OCI-LY7 (cell line): Measurements from ENCODE around the gene CCDC126. TPM values are rescaled to one million over a fixed set of nuclear protein-coding genes. Genes with fewer than 3 reads are reported as not detected.

ENCODE experiments used
- BruUV-seq: library from RNA; stranded (reverse); fragments of 400-500 nt; replicated peaks from 2 replicates; lab custom pipeline; 2021; lab: Mats Ljungman, UMichigan
- CTCF ChIA-PET: fragments of 300-600 bp; sonication (Branson Sonifier 250); formaldehyde crosslinking; loops from one replicate; lab custom pipeline; 2022; ENCODE audit warnings: antibody characterized with exemption; ENCODE audit not compliant: unreplicated experiment; lab: Charles Lee
- POLR2A ChIA-PET: fragments of 300-600 bp; sonication (Branson Sonifier 250); formaldehyde crosslinking; loops from one replicate; lab custom pipeline; 2022; ENCODE audit warnings: antibody characterized with exemption; lab: Charles Lee
- DNase-seq: peaks from one replicate; pipeline ENCODE4 v3.0.0-alpha.2; 2015; ENCODE audit warnings: low spot score
- H2AFZ ChIP-seq: fragments of 200-600 bp; sonication (generic), shearing (Covaris generic); 2 replicates; pipeline ENCODE4 v1.6.1; 2014; ENCODE audit warnings: mild to moderate bottlenecking, antibody characterized with exemption, low read length, moderate library complexity
- H3K27ac ChIP-seq: fragments of 200-600 bp; sonication (generic); 2 replicates; pipeline ENCODE4 v1.5.1; 2014; ENCODE audit warnings: mixed run types, low read depth, mild to moderate bottlenecking, moderate library complexity, low read length, inconsistent platforms; ENCODE audit not compliant: poor library complexity, severe bottlenecking
- H3K36me3 ChIP-seq: fragments of 200-600 bp; sonication (generic); 2 replicates; pipeline ENCODE4 v1.6.1; 2014; ENCODE audit warnings: mild to moderate bottlenecking, antibody characterized with exemption, low read length, moderate library complexity, mixed read lengths; ENCODE audit not compliant: insufficient read depth
- H3K4me1 ChIP-seq: fragments of 200-600 bp; sonication (generic); 2 replicates; pipeline ENCODE4 v1.5.1; 2014; ENCODE audit warnings: mild to moderate bottlenecking, low read length; ENCODE audit not compliant: insufficient read depth, poor library complexity, severe bottlenecking
- H3K4me2 ChIP-seq: fragments of 200-600 bp; sonication (generic); 2 replicates; pipeline ENCODE4 v1.6.1; 2014; ENCODE audit warnings: mild to moderate bottlenecking, low read length
- H3K4me3 ChIP-seq: fragments of 200-600 bp; sonication (generic); 2 replicates; pipeline ENCODE4 v1.5.1; 2014; ENCODE audit warnings: mild to moderate bottlenecking, low read depth, low read length; ENCODE audit not compliant: poor library complexity, severe bottlenecking
- H3K79me2 ChIP-seq: fragments of 200-600 bp; sonication (generic); 2 replicates; pipeline ENCODE4 v1.6.1; 2016; ENCODE audit warnings: low read depth, mild to moderate bottlenecking, low read length, moderate library complexity, mixed read lengths; ENCODE audit not compliant: insufficient read depth
- H3K9me2 ChIP-seq: fragments of 200-600 bp; sonication (generic); 2 replicates; pipeline ENCODE4 v1.6.1; 2016; ENCODE audit warnings: mild to moderate bottlenecking, low read length, mixed read lengths; ENCODE audit not compliant: insufficient read depth
- H3K9me3 ChIP-seq: fragments of 200-600 bp; sonication (generic); 2 replicates; pipeline ENCODE4 v1.6.1; 2014; ENCODE audit warnings: mild to moderate bottlenecking, mixed run types, low read length, mixed read lengths
- H4K20me1 ChIP-seq: fragments of 200-600 bp; sonication (generic); 2 replicates; pipeline ENCODE4 v1.6.1; 2014; ENCODE audit warnings: mild to moderate bottlenecking, antibody characterized with exemption, low read length, moderate library complexity, mixed read lengths; ENCODE audit not compliant: insufficient read depth
- EZH2phosphoT487 ChIP-seq: fragments of 200-600 bp; sonication (generic); IDR thresholded peaks from 2 replicates; pipeline ENCODE4 v1.6.1; 2018; ENCODE audit warnings: low read depth, borderline replicate concordance, mild to moderate bottlenecking, mixed run types, antibody characterized with exemption, low read length, moderate library complexity, mixed read lengths
- intact Hi-C: fragments of 100-400 bp; cut with micrococcal nuclease; formaldehyde crosslinking; loops from one replicate; pipeline ENCODE4 v1.10.0; 2022; ENCODE audit not compliant: unreplicated experiment
- total RNA-seq, 2 experiments: library from RNA; depleted of rRNA in 1 of 2; stranded (reverse); fragments of >200 nt in 1 of 2; shearing (Covaris generic) in 1 of 2; gene quantifications; 2 replicates each; pipeline ENCODE4 v1.2.3, GENCODE V29; 2014 to 2022
- TF ChIP-seq, protein P1 (sequence below): fragments of 200-600 bp; sonication (generic); conservative IDR thresholded peaks from 2 replicates; pipeline ENCODE4 v1.5.1; 2014; ENCODE audit warnings: mild to moderate bottlenecking, antibody characterized with exemption, low read length, moderate library complexity, mixed read lengths

Gene CCDC126
- total RNA-seq, 2 experiments from 2014 or later: 9.6 to 14.2 TPM

DNA sequence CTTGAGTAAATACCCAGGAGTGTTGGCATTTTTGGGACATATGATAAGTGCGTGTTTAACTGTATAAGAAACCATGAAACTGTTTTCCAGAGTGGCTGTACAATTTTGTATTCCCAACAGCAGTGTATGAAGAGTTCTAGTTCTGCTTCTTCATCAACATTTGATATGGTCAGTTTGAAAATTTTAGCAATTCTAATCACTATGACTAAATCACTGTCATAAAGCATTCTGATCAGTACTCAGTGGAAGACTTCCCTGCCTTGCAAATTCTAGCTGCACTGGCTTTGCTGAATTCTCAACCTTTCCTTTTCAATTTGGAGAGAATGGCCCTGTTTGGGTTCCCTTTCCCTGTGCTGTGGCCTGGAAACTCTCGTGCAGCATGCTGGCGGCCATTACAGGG, 64.2 kb downstream of the CCDC126 start:
- intact Hi-C loops: no loop called here

GRCh38 chr7:23662124-23662983, 65.2 kb downstream of the CCDC126 start:
- ChIA-PET CTCF (no interaction called here), POLR2A (interaction anchor here (0.6 kb wide), 1 partner anchor 13 kb away, joined by 3 read pairs; no protein-coding TSS in a partner anchor)
- Histone ChIP-seq H3K4me1 (no peaks in the 10 kb centered on the region), H2AFZ (no peak overlapping the region), H3K9me2 (no peaks in the 10 kb centered on the region), H3K4me2 (no peak overlapping the region), H3K36me3 (no peaks in the 10 kb centered on the region), H3K9me3 (0 out of 2 replicates have a peak, but pooled peaks cover 3% of the 10 kb centered on the region), H3K27ac (no peak overlapping the region), H3K4me3 (no peak overlapping the region), H4K20me1 (no peaks in the 10 kb centered on the region), H3K79me2 (no peaks in the 10 kb centered on the region)
- BruUV-seq: no TSS peak
- TF ChIP-seq, protein P1, sequence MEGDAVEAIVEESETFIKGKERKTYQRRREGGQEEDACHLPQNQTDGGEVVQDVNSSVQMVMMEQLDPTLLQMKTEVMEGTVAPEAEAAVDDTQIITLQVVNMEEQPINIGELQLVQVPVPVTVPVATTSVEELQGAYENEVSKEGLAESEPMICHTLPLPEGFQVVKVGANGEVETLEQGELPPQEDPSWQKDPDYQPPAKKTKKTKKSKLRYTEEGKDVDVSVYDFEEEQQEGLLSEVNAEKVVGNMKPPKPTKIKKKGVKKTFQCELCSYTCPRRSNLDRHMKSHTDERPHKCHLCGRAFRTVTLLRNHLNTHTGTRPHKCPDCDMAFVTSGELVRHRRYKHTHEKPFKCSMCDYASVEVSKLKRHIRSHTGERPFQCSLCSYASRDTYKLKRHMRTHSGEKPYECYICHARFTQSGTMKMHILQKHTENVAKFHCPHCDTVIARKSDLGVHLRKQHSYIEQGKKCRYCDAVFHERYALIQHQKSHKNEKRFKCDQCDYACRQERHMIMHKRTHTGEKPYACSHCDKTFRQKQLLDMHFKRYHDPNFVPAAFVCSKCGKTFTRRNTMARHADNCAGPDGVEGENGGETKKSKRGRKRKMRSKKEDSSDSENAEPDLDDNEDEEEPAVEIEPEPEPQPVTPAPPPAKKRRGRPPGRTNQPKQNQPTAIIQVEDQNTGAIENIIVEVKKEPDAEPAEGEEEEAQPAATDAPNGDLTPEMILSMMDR: no peak
- no peak for TF ChIP-seq EZH2phosphoT487
- intact Hi-C loops: no loop called here
- DNase-seq: no peak

More for the DNA sequence above, 64.2 kb downstream of the CCDC126 start:
- 0 out of 2 replicates have a peak, but pooled peaks cover 3% of the 10 kb centered on the region for H3K9me3 ChIP-seq
- H2AFZ ChIP-seq: no peak overlapping the region
- H3K79me2 ChIP-seq: no peaks in the 10 kb centered on the region
- H3K4me1 ChIP-seq: no peaks in the 10 kb centered on the region
- H3K36me3 ChIP-seq: no peaks in the 10 kb centered on the region
- DNase-seq: no peak
- ChIA-PET POLR2A (no interaction called here), CTCF (no interaction called here)
- no peak overlapping the region for H3K4me2 ChIP-seq
- no peaks in the 10 kb centered on the region for H3K9me2 ChIP-seq
- H3K27ac ChIP-seq: no peak overlapping the region
- TF ChIP-seq, protein P1: no peak
- no peak for TF ChIP-seq EZH2phosphoT487
- no peak overlapping the region for H3K4me3 ChIP-seq
- H4K20me1 ChIP-seq: no peaks in the 10 kb centered on the region
- BruUV-seq: no TSS peak

DNA sequence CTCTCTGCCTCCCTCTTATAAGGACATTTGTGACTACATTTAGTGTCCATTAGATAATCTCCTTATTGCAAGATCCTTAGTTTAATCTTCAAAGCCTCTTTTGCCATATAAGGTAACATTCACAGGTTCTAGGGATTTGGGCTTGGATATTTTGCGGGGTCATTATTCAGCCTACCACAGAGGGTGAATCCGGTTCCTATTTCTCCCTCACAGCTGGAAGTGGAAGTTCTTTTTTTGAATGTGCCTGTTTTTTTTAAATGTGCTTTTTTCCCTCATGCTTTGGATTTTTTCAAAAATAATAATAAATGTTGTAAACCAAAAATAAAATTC, 65.8 kb downstream of the CCDC126 start:
- CTCF ChIA-PET: no interaction called here
- no peak for TF ChIP-seq EZH2phosphoT487
- TF ChIP-seq, protein P1: no peak
- H3K79me2 ChIP-seq: no peaks in the 10 kb centered on the region
- H3K9me3 ChIP-seq: 0 out of 2 replicates have a peak, but pooled peaks cover 3% of the 10 kb centered on the region
- no peak overlapping the region for H3K4me3 ChIP-seq
- intact Hi-C loops: no loop called here
- no peaks in the 10 kb centered on the region for H3K36me3 ChIP-seq
- no peak overlapping the region for H2AFZ ChIP-seq
- H4K20me1 ChIP-seq: no peaks in the 10 kb centered on the region
- POLR2A ChIA-PET: no interaction called here
- no peaks in the 10 kb centered on the region for H3K9me2 ChIP-seq
- BruUV-seq: no TSS peak
- no peak overlapping the region for H3K27ac ChIP-seq
- no peak for DNase-seq
- no peaks in the 10 kb centered on the region for H3K4me1 ChIP-seq
- H3K4me2 ChIP-seq: no peak overlapping the region
